CD14-positive monocyte (primary cell): ENCODE results near the gene GRHL1. TPM values are rescaled to one million over a fixed set of nuclear protein-coding genes. Genes with fewer than 3 reads are reported as not detected.

Experiments used
- DNase-seq, 3 donors: peaks; one replicate each; pipeline ENCODE4 v3.0.0-alpha.2; 2011 to 2022
- H2AFZ ChIP-seq: 2 replicates; pipeline ENCODE4 v1.6.0; 2012; ENCODE audit warnings: mild to moderate bottlenecking, low read depth, low read length, inconsistent platforms; ENCODE audit not compliant: insufficient read depth, poor library complexity, severe bottlenecking
- H3K27ac ChIP-seq, 2 donors: 1 replicate in 1 of 2; 2 replicates in 1 of 2; pipeline ENCODE4 v1.5.1; 2012 to 2013; ENCODE audit warnings: low read length in 2 of 2, control low read depth in 1 of 2, inconsistent platforms in 1 of 2, low read depth in 1 of 2, mild to moderate bottlenecking in 1 of 2
- H3K27me3 ChIP-seq, 2 donors: one replicate each; pipeline versions ENCODE4 v1.6.0 to v1.6.1; 2011 to 2013; ENCODE audit warnings: low read length in 2 of 2; ENCODE audit not compliant: control insufficient read depth in 2 of 2, insufficient read depth in 2 of 2
- H3K36me3 ChIP-seq, 2 donors: replicated peaks in 1 of 2; 1 replicate in 1 of 2; 2 replicates in 1 of 2; pipeline versions ENCODE4 v1.5.1 to v1.6.1; 2012 to 2013; ENCODE audit warnings: low read length in 2 of 2, control low read depth in 1 of 2, inconsistent platforms in 1 of 2, mild to moderate bottlenecking in 1 of 2; ENCODE audit not compliant: insufficient read depth in 2 of 2, control insufficient read depth in 1 of 2
- H3K4me1 ChIP-seq, 2 donors: 1 replicate in 1 of 2; 2 replicates in 1 of 2; pipeline versions ENCODE4 v1.5.1 to v1.6.1; 2012 to 2013; ENCODE audit warnings: low read length in 2 of 2, control low read depth in 1 of 2, inconsistent platforms in 1 of 2, mild to moderate bottlenecking in 1 of 2, moderate library complexity in 1 of 2; ENCODE audit not compliant: insufficient read depth in 2 of 2, control insufficient read depth in 1 of 2
- H3K4me2 ChIP-seq: replicated peaks from 2 replicates; pipeline ENCODE3; 2012; ENCODE audit warnings: low read length, moderate library complexity, mild to moderate bottlenecking; ENCODE audit not compliant: poor library complexity, severe bottlenecking; ENCODE audit errors: extremely low read depth
- H3K4me3 ChIP-seq, 3 experiments: fragments of 200-600 bp in 1 of 3; sonication (generic) in 1 of 3; replicated peaks in 1 of 3; 1 replicate in 2 of 3; 2 replicates in 1 of 3; pipeline ENCODE4 v1.5.1; 2011 to 2013; ENCODE audit warnings: low read length in 3 of 3, mild to moderate bottlenecking in 3 of 3, control low read depth in 2 of 3, low read depth in 2 of 3, inconsistent platforms in 1 of 3, moderate library complexity in 1 of 3
- H3K79me2 ChIP-seq: 2 replicates; pipeline ENCODE4 v1.6.0; 2012; ENCODE audit warnings: mild to moderate bottlenecking, control low read depth, inconsistent platforms, low read length, moderate library complexity; ENCODE audit not compliant: insufficient read depth
- H3K9ac ChIP-seq: 2 replicates; pipeline ENCODE4 v1.6.0; 2017; ENCODE audit warnings: low read length, mild to moderate bottlenecking; ENCODE audit not compliant: insufficient read depth, poor library complexity, severe bottlenecking
- H3K9me3 ChIP-seq, 2 donors: replicated peaks in 1 of 2; 1 replicate in 1 of 2; 2 replicates in 1 of 2; pipeline versions ENCODE4 v1.5.1 to v1.6.1; 2012 to 2013; ENCODE audit warnings: low read length in 2 of 2, control low read depth in 1 of 2; ENCODE audit not compliant: control insufficient read depth in 1 of 2, insufficient read depth in 1 of 2
- H4K20me1 ChIP-seq: 2 replicates; pipeline ENCODE4 v1.6.0; 2012; ENCODE audit warnings: mild to moderate bottlenecking, low read length, control low read depth, moderate library complexity; ENCODE audit not compliant: insufficient read depth
- H3K27ac Mint-ChIP-seq, 7 donors: one replicate each; pipeline ENCODE4 v1.8.0; 2020; ENCODE audit warnings: mild to moderate bottlenecking in 7 of 7, mixed read lengths in 7 of 7, moderate library complexity in 6 of 7, inconsistent platforms in 2 of 7
- H3K27me3 Mint-ChIP-seq, 3 donors: one replicate each; pipeline ENCODE4 v1.8.0; 2021 to 2022; ENCODE audit warnings: low read depth in 3 of 3, mild to moderate bottlenecking in 3 of 3, mixed read lengths in 3 of 3, moderate library complexity in 3 of 3, inconsistent platforms in 1 of 3
- H3K36me3 Mint-ChIP-seq, 2 donors: one replicate each; pipeline ENCODE4 v1.8.0; 2020; ENCODE audit warnings: mixed read lengths in 2 of 2, inconsistent platforms in 1 of 2, mild to moderate bottlenecking in 1 of 2
- H3K4me1 Mint-ChIP-seq: one replicate; pipeline ENCODE4 v1.8.0; 2020; ENCODE audit warnings: mild to moderate bottlenecking, mixed read lengths
- H3K4me3 Mint-ChIP-seq, 2 donors: one replicate each; pipeline ENCODE4 v1.8.0; 2020; ENCODE audit warnings: mild to moderate bottlenecking in 2 of 2, mixed read lengths in 2 of 2, moderate library complexity in 1 of 2
- H3K9me3 Mint-ChIP-seq, 7 donors: one replicate each; pipeline ENCODE4 v1.8.0; 2020 to 2022; ENCODE audit warnings: mixed read lengths in 7 of 7, mild to moderate bottlenecking in 6 of 7, moderate library complexity in 6 of 7, inconsistent platforms in 2 of 7
- CTCF ChIP-seq: fragments of 200-600 bp; IDR thresholded peaks from one replicate; pipeline ENCODE4 v1.8.0; 2022; ENCODE audit warnings: antibody characterized with exemption, mild to moderate bottlenecking
- WGBS: methylation state at CpG from one replicate; pipeline ENCODE4 v1.1.5; 2013; ENCODE audit warnings: missing lambda C conversion rate; ENCODE audit not compliant: insufficient coverage; 5-methylcytosine and 5-hydroxymethylcytosine counted together
- intact Hi-C, 2 donors: fragments of 100-400 bp; cut with micrococcal nuclease; formaldehyde crosslinking; loops; one replicate each; pipeline versions ENCODE4 v1.15.0 to v1.15.1; 2023
- polyA plus RNA-seq, 3 donors: library from polyadenylated mRNA; depleted of rRNA in 1 of 3; unstranded in 2 of 3; stranded (reverse) in 1 of 3; fragments of 300-500 nt in 2 of 3; fragments of >200 nt in 1 of 3; fragmentation: Illumina TruSeq in 2 of 3; gene quantifications; 1 replicate in 2 of 3; 2 replicates in 1 of 3; pipeline ENCODE4 v1.2.3, GENCODE V29; 2012 to 2021

Gene GRHL1
- polyA plus RNA-seq, 3 donors, result 0.08 TPM; not detected in 2

GRCh38 chr2:10033251-10034006 is 81.9 kb downstream of the GRHL1 start:
- Histone ChIP-seq H4K20me1 (no peaks in the 10 kb centered on the region), H3K4me3 (peak overlapping the region in 1 of 3 experiments; percentile 14), H3K27me3 (no peaks in the 10 kb centered on the region), H3K79me2 (peaks cover 15% of the 10 kb centered on the region), H3K36me3 (no peaks in the 10 kb centered on the region), H2AFZ (no peak overlapping the region), H3K4me1 (peaks cover 95 to 98% of the 10 kb centered on the region in 2 donors), H3K9ac (peak overlapping the region; percentile 2), H3K9me3 (no peaks in the 10 kb centered on the region), H3K4me2 (no peak overlapping the region), H3K27ac (peak overlapping the region; percentile 81 to 90)
- peaks cover 14 to 22% of the 10 kb centered on the region in 2 donors for H3K36me3 Mint-ChIP-seq
- peaks cover 0 to 3% (median 2%) of the 10 kb centered on the region in 3 donors for H3K27me3 Mint-ChIP-seq
- no peak for DNase-seq
- WGBS, result 89% methylated on average over 10 of the region's 14 CpGs
- no peak for TF ChIP-seq CTCF
- H3K9me3 Mint-ChIP-seq, result peaks cover 0 to 7% (median 0%) of the 10 kb centered on the region in 7 donors
- peak overlapping the region; percentile 91 to 97 (median 95) for H3K27ac Mint-ChIP-seq
- intact Hi-C loops, result no loop called here
- H3K4me3 Mint-ChIP-seq, result peak overlapping the region in 1 of 2 donors; percentile 15
- H3K4me1 Mint-ChIP-seq, result peaks cover 90% of the 10 kb centered on the region

- H3K36me3 Mint-ChIP-seq, result peaks cover 20 to 25% of the 10 kb centered on the region in 2 donors
- H3K4me1 Mint-ChIP-seq, result peaks cover 87% of the 10 kb centered on the region
- H3K27me3 ChIP-seq, result no peaks in the 10 kb centered on the region
- TF ChIP-seq CTCF, result no peak
- peaks cover 85 to 88% of the 10 kb centered on the region in 2 donors for H3K4me1 ChIP-seq
- intact Hi-C loops, result no loop called here
- no peak overlapping the region for H2AFZ ChIP-seq
- no peaks in the 10 kb centered on the region for H3K36me3 ChIP-seq
- DNase-seq, result peak; percentile 69 to 78 (median 73)
- H3K79me2 ChIP-seq, result peaks cover 15% of the 10 kb centered on the region
- H3K9ac ChIP-seq, result peak overlapping the region; percentile 2
- H3K4me3 Mint-ChIP-seq, result peak overlapping the region; percentile 31 to 69
- H3K9me3 Mint-ChIP-seq, result peaks cover 0 to 7% (median 0%) of the 10 kb centered on the region in 7 donors
- H4K20me1 ChIP-seq, result no peaks in the 10 kb centered on the region
- H3K27ac Mint-ChIP-seq, result peak overlapping the region; percentile 91 to 97 (median 95)
- peak overlapping the region; percentile 81 to 90 for H3K27ac ChIP-seq
- 45% methylated on average over 7 of the region's 12 CpGs for WGBS
- no peaks in the 10 kb centered on the region for H3K9me3 ChIP-seq
- peaks cover 0 to 3% (median 2%) of the 10 kb centered on the region in 3 donors for H3K27me3 Mint-ChIP-seq
- peak overlapping the region; percentile 45 for H3K4me2 ChIP-seq
- peak overlapping the region in 1 of 3 experiments; percentile 28 for H3K4me3 ChIP-seq
These were observed 83.0 kb downstream of the GRHL1 start for GRCh38 chr2:10034333-10035052.
